Inflammatory macrophage (primary cell): ENCODE results near the gene CNOT3.
"Not testable (repeated sequence)": the region's sequence is repeated elsewhere in the genome, so short reads cannot be mapped to it uniquely, and the experiment has no call there.

Source experiments
- DNase-seq, 2 donors: peaks; one replicate each; pipeline ENCODE4 v3.0.0-alpha.2; 2020 to 2022
- total RNA-seq, 18 experiments: gene quantifications; one replicate each; lab custom pipeline; 2026; ENCODE audit warnings: mixed read lengths in 6 of 18, inconsistent platforms in 2 of 18; lab: John Stamatoyannopoulos, UW

Gene CNOT3
- 4.9 to 23.5 (median 9.2) reads per million in 18 experiments for total RNA-seq

DNA sequence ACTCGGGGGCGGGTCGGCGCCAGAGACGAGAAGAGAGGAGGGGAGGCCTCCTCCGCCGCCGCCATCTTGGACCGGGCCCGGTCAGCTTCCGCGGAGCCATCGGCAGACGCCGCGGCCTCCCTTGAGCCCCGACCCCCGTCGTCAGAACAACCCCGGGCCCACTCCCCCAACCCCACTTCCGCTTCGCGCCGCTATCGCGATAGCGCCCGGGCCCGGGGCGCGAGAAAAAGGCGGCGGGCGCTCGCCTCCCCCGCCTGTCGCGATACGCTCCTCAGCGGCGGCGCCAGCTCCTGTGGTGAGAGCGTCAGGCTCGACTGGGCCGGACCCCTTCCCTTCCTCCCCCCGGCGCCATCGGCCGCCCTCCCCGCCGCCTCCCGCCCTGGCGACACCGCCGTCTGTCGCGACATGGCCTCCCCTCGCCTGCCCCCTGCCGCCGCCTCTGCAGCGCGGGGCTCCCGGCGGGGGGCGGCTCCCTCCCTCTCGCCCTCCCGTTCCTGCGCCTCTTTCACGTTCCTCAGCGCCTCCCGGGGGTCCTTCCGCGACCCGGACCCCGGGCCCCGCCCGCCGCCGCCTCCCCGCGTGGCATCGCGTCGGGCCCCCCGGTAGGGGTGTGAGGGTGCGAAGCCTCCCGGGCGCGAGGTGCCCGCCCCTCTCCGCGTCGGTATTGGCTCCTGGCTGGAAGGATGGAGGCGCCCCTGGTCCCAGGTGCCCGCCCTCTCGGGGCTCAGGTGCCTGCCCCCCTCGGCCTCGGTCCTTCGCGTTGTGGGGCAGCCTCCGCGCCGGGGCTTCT, at the start of gene CNOT3:
Gene CNOT3 (plus strand): TSS at position 64 of the 790 bp plus-strand sequence. CDS start 5,217 bp downstream, outside the sequence.
- no peak for DNase-seq

GRCh38 chr19:54094426-54095000, 43.0 kb upstream of the CNOT3 start:
- no peak for DNase-seq

- no peak for DNase-seq
Measured at GRCh38 chr19:54095136-54095858, 42.3 kb upstream of the CNOT3 start.

- DNase-seq: peak in 1 of 2 donors; percentile 19
Measured at GRCh38 chr19:54095859-54096616, 41.5 kb upstream of the CNOT3 start.

GRCh38 chr19:54096617-54097106, 40.9 kb upstream of the CNOT3 start:
- peak in 1 of 2 donors; percentile 57 for DNase-seq

DNA sequence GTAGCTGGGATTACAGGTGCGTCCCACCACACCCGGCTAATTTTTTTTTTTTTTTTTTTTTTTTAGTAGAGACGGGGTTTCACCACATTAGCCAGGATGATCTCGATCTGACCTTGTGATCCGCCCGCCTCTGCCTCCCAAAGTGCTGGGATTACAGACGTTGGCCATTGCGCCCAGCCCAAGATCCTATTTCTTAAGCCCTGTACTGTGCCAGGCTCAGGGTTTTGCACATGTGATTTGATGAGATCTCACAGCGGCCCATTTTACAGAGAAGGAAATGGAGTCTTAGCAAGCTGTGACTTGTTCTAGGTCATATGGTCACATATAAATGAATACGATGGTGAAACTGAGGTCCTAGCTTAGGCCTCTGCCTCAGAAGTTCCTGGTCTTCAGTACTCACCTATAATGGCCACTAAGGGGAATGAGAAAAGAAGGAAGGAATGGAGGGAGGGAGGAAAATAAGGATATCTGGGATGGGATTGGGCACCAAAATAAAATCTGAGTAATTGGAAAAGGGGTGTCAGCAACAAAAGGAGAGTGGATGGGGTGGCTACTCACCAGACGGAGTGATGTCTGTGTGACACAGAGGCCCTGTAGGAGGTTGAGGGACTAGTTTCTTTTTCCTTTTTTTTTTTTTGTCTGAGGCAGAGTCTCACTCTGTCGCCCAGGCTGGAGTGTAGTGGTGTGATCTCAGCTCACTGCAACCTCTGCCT, 38.2 kb upstream of the CNOT3 start:
- DNase-seq: peak; percentile 74 to 81

DNA sequence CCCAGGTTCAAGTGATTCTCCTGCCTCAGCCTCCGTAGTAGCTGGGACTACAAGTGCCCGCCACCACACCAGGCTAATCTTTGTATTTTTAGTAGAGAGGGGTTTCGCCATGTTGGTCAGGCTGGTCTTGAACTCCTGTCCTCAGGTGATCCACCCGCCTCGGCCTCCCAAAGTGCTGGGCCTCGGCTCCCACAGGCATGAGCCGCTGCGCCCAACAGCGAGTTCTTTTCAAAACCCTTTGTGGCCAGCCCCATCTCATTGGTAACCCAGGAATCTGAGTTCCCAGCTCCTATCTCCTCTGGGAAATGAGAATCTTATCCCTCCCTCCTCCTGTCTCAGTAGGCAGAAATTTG, 37.7 kb upstream of the CNOT3 start:
- not testable (repeated sequence) for DNase-seq

GRCh38 chr19:54100561-54100960, 37.0 kb upstream of the CNOT3 start, which contains the start of gene OSCAR:
OSCAR (minus strand) TSS chr19:54100803; CDS start chr19:54100792, 11 bp downstream.
- peak; percentile 86 to 87 for DNase-seq

GRCh38 chr19:54102421-54103169, 35.0 kb upstream of the CNOT3 start, which contains the start of gene NDUFA3:
NDUFA3 (plus strand) TSS chr19:54102855; CDS start chr19:54102879, 24 bp downstream.
- peak; percentile 99 to 100 for DNase-seq

DNA sequence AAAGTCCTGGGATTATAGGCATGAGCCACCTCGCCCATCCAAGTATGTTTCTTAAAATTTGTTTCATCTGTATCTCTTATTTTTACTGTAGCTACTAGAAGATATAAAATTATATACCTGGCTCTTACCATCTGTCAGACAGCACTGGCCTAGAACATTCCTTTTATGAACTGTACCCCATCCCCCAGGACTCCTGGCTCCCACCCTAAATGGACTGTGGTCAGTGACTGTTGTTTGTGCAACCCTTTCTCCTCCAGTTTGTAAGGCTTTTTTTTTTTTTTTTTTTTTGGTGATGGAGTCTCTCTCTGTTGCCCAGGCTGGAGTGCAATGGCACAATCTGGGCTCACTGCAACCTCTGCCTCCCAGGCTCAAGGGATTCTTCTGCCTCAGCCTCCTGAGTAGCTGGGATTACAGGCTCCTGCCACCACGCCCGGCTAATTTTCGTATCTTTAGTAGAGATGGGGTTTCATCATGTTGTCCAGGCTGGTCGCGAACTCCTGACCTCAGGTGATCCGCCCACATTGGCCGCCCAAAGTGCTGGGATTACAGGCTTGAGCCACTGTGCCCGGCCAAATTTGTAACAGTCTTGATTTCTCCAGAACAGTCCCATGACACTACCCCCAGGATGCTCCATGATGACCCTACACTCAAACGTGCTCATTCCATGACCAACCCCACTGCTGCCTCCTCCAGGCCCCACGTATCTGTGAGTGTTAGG, 32.4 kb upstream of the CNOT3 start:
- peak; percentile 24 to 49 for DNase-seq

- no peak for DNase-seq
Measured at GRCh38 chr19:54105796-54106195, 31.8 kb upstream of the CNOT3 start.

DNA sequence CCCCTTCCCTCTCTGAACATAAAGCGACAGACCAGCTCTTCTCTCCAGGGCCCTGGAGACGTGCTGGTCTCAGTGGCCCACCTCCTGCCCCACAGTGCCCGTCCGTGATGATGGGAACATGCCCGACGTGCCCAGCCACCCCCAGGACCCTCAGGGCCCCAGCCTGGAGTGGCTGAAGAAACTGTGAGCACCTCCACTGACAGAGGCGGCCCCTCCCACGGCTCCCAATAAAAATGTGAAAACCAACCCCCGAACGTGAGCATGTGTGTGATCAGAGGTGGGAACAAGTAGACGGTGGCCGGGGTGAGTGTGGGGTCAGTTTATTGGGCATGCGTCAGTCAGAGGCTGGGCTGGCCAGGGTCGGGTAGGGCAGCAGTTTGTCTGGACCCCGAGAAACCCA, 30.8 kb upstream of the CNOT3 start:
- no peak for DNase-seq

- DNase-seq: no peak
Measured at GRCh38 chr19:54107876-54108490, 29.6 kb upstream of the CNOT3 start.

- no peak for DNase-seq
Measured at GRCh38 chr19:54108496-54108895, 29.1 kb upstream of the CNOT3 start.

- no peak for DNase-seq
Measured at GRCh38 chr19:54109651-54110050, 27.9 kb upstream of the CNOT3 start.

GRCh38 chr19:54114340-54115108, 23.0 kb upstream of the CNOT3 start:
- DNase-seq: peak; percentile 67 to 80

DNA sequence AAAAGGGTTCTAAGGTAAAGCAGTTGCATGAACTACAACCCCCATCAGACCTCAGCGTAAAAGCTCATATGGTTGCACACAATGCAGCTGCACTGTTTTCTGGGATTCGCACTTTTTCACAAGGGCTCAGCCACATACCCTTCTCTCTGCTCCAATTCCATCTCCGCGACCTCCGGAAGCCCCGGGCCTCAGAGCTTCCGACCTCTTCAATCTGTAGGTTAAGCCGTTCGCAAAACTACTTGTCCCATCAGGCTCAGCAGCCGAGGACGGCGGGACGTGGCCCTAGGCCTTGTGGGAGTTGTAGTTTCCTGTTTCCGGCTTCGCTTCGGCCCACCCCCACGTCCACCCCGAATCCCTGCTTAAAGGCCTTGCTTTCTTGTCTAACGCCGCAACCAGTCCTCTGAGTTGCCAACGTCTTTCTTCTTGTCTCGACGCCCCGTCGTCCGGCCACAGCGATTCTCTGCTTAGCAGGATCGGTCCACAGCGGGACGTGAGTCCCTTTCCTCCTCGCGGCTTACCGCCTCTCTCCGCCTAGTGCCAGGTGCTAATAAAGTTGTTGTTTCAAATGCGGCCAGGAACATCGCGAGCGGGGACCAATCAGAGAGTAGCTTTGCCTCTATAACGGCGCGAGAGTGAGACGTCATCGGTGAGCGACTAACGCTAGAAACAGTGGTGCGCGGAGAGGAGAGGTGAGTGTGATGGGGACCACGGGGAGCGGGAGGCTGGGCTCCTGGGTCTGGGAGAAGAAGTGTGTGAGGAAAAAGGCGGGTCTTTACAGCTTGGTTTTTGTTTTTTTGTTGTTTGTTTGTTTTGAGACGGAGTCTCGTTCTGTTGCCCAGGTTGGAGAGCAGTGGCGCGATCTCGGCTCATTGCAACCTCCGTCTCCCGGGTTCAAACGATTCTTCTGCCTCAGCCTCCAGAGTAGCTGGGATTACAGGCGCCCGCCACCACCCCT, 22.2 kb upstream of the CNOT3 start, which contains the start of the genes PRPF31 and TFPT:
Gene PRPF31 (plus strand): TSS at position 646 of the 955 bp plus-strand sequence. CDS start 2,525 bp downstream, outside the sequence.
Gene TFPT (minus strand): TSS at position 549 of the 955 bp plus-strand sequence. CDS start 388 bp downstream, at position 161.
- DNase-seq: peak; percentile 98 to 99
